Colonic mucosa (tissue), 4 donors: Measurements from ENCODE around the gene USH1G. TPM values are rescaled to one million over a fixed set of nuclear protein-coding genes. Genes with fewer than 3 reads are reported as not detected.

Source experiments
- DNase-seq: peaks from one replicate; pipeline ENCODE4 v3.0.0-alpha.2; 2020
- H3K27ac ChIP-seq: fragments of 200-600 bp; one replicate; pipeline ENCODE4 v1.8.0; 2021
- H3K27me3 ChIP-seq: fragments of 200-600 bp; one replicate; pipeline ENCODE4 v1.8.0; 2021
- H3K36me3 ChIP-seq: fragments of 200-600 bp; one replicate; pipeline ENCODE4 v1.8.0; 2021
- H3K4me1 ChIP-seq: fragments of 200-600 bp; one replicate; pipeline ENCODE4 v1.8.0; 2021; ENCODE audit warnings: mild to moderate bottlenecking
- H3K4me3 ChIP-seq: fragments of 200-600 bp; one replicate; pipeline ENCODE4 v1.8.0; 2021
- H3K9ac ChIP-seq, 2 donors: one replicate each; pipeline ENCODE4 v1.7.0; 2013; ENCODE audit warnings: control low read depth in 2 of 2, low read depth in 2 of 2, low read length in 2 of 2
- H3K9me3 ChIP-seq: fragments of 200-600 bp; one replicate; pipeline ENCODE4 v1.8.0; 2021
- CTCF ChIP-seq: fragments of 200-600 bp; IDR thresholded peaks from one replicate; pipeline ENCODE4 v1.8.0; 2022; ENCODE audit warnings: antibody characterized with exemption, mild to moderate bottlenecking
- intact Hi-C: fragments of 100-400 bp; cut with DNase I; formaldehyde crosslinking; loops from one replicate; pipeline ENCODE4 v1.14.1; 2022
- total RNA-seq, 2 donors: library from RNA; stranded (reverse); fragmentation: NEBNext Ultra II Directional in 1 of 2; extraction: Animal tissue kit (Norgen Biotek cat#: 25700) in 1 of 2; gene quantifications; one replicate each; pipeline ENCODE4 v1.2.1, GENCODE V29; 2021
- donor health status: healthy.
- donor health status: DM: no; HTN: no; CAD: no.
- donor health status: DM: no; HTN: no; CAD: no.

Gene USH1G
- total RNA-seq, 2 donors from 2014 or later, result 0.05 TPM; not detected in 1

GRCh38 chr17:74961657-74962350 is 38.7 kb upstream of the USH1G start:
- H3K36me3 ChIP-seq, result no peaks in the 10 kb centered on the region
- peak; percentile 81 for TF ChIP-seq CTCF
- intact Hi-C loops, result loop anchor here (5.0 kb wide), 2 partner anchors 45 to 240 kb away; no protein-coding TSS in a partner anchor

GRCh38 chr17:74960570-74961342 is 37.7 kb upstream of the USH1G start:
- Histone ChIP-seq H3K27ac (no peak overlapping the region), H3K27me3 (no peaks in the 10 kb centered on the region), H3K4me1 (no peaks in the 10 kb centered on the region), H3K9ac (peak overlapping the region in 1 of 2 donors; percentile 26), H3K36me3 (no peaks in the 10 kb centered on the region), H3K4me3 (no peak overlapping the region), H3K9me3 (no peaks in the 10 kb centered on the region)
- no peak for TF ChIP-seq CTCF
- peak; percentile 73 for DNase-seq
- intact Hi-C loops, result loop anchor here (5.0 kb wide), 2 partner anchors 47 to 242 kb away; no protein-coding TSS in a partner anchor

More at GRCh38 chr17:74961657-74962350, 38.7 kb upstream of the USH1G start:
- Histone ChIP-seq H3K4me1 (no peaks in the 10 kb centered on the region), H3K9me3 (no peaks in the 10 kb centered on the region), H3K9ac (no peak overlapping the region), H3K27me3 (no peaks in the 10 kb centered on the region), H3K4me3 (no peak overlapping the region), H3K27ac (no peak overlapping the region)
- DNase-seq, result peak; percentile 95

GRCh38 chr17:74959826-74960515 is 36.9 kb upstream of the USH1G start:
- intact Hi-C loops, result loop anchor here (5.0 kb wide), 3 partner anchors 47 to 242 kb away; no protein-coding TSS in a partner anchor
- Histone ChIP-seq H3K4me1 (no peaks in the 10 kb centered on the region), H3K9ac (no peak overlapping the region), H3K4me3 (no peak overlapping the region), H3K36me3 (no peaks in the 10 kb centered on the region), H3K27ac (no peak overlapping the region), H3K27me3 (no peaks in the 10 kb centered on the region), H3K9me3 (no peaks in the 10 kb centered on the region)
- no peak for DNase-seq
- no peak for TF ChIP-seq CTCF

GRCh38 chr17:74957935-74958740 is 35.1 kb upstream of the USH1G start:
- Histone ChIP-seq H3K4me1 (no peaks in the 10 kb centered on the region), H3K9ac (no peak overlapping the region), H3K4me3 (no peak overlapping the region), H3K9me3 (no peaks in the 10 kb centered on the region), H3K27ac (no peak overlapping the region), H3K36me3 (no peaks in the 10 kb centered on the region), H3K27me3 (no peaks in the 10 kb centered on the region)
- peak; percentile 81 for DNase-seq
- peak; percentile 97 for TF ChIP-seq CTCF
- intact Hi-C loops, result loop anchor here (5.0 kb wide), 1 partner anchor 166 kb away; no protein-coding TSS in a partner anchor
